ENCODE measurements around the gene RPL7L1. TPM values are rescaled to one million over a fixed set of nuclear protein-coding genes. Genes with fewer than 3 reads are reported as not detected.

RPL7L1 gene
- total and polyA plus RNA-seq, 2 of the 13 experiments (the other 11 are each of a cell fraction or from before 2014, with no cell fraction given): 51.6 to 179 TPM

DNA sequence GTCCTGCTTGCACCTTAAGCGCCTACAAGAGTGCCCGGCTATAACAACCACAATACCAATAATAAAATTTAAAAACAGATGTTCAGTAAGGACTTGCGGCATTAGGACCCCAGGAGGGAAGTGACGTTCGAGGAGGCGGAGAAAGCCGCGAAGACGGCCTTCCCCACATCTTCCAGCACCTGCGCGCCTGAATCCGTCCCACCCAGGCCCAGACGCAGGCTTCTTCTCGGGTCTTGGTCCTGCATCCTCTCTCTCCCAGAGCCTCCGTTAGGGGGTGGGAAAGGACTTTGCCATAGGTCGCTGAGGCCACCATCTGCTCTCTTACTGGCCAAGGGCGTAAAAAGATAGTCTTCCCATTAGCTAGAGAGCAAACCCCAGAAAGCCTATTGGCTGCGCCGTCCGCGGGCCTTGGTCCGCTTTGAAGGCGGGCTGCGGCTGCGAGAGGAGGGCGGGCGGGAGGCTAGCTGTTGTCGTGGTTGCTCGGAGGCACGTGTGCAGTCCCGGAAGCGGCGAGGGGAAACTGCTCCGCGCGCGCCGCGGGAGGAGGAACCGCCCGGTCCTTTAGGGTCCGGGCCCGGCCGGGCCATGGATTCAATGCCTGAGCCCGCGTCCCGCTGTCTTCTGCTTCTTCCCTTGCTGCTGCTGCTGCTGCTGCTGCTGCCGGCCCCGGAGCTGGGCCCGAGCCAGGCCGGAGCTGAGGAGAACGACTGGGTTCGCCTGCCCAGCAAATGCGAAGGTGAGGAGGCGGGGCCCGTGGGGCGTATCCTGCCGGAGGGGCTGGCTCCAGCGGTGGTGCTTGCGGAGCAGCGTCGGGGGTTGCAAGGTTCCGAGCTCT is 49.8 kb downstream of the RPL7L1 start, which contains the start of gene CNPY3 (continued):
- TF ChIP-seq PRDM15 (CRISPR knock-in tag; IDR thresholded peaks at IDR 0.05) (peak; percentile 36; the same call in 1 of the 2 replicates), MXI1 (IDR thresholded peaks at IDR 0.05; ENCODE audit: borderline replicate concordance, low read depth, low read length) (peak; percentile 99), KLF12 (CRISPR knock-in tag; IDR thresholded peaks at IDR 0.05; ENCODE audit: borderline replicate concordance) (peak; percentile 97), HOXA9 (CRISPR knock-in tag; IDR thresholded peaks at IDR 0.05; ENCODE audit: borderline replicate concordance) (peak; percentile 99), ZNF232 (CRISPR knock-in tag; IDR thresholded peaks at IDR 0.05; ENCODE audit: borderline replicate concordance) (peak; percentile 97), ZNF549 (CRISPR knock-in tag; IDR thresholded peaks at IDR 0.05) (no peak), HOXD1 (CRISPR knock-in tag; IDR thresholded peaks at IDR 0.05) (peak; percentile 82; the same call in 1 of the 2 replicates), NFYB (CRISPR knock-in tag; IDR thresholded peaks at IDR 0.05) (peak; percentile 99), ZFAT (CRISPR knock-in tag; conservative IDR thresholded peaks at IDR 0.05) (no peak), WIZ (CRISPR knock-in tag; IDR thresholded peaks at IDR 0.05) (peak; percentile 87; the same call in 1 of the 2 replicates), ZNF552 (CRISPR knock-in tag; IDR thresholded peaks at IDR 0.05; ENCODE audit: borderline replicate concordance) (peak; percentile 95), ZNF329 (CRISPR knock-in tag; IDR thresholded peaks at IDR 0.05; ENCODE audit: low read depth) (peak; percentile 91), SATB2 (CRISPR knock-in tag; IDR thresholded peaks at IDR 0.05) (peak; percentile 91), HNRNPLL (IDR thresholded peaks at IDR 0.05; ENCODE audit: low read depth, low read length, poor library complexity, severe bottlenecking) (peak; percentile 94), ATF7-NPFF (CRISPR knock-in tag; IDR thresholded peaks at IDR 0.05; ENCODE audit: low read depth) (peak; percentile 99), ZNF17 (CRISPR knock-in tag; IDR thresholded peaks at IDR 0.05) (no peak)
- TF ChIP-seq, protein P1, sequence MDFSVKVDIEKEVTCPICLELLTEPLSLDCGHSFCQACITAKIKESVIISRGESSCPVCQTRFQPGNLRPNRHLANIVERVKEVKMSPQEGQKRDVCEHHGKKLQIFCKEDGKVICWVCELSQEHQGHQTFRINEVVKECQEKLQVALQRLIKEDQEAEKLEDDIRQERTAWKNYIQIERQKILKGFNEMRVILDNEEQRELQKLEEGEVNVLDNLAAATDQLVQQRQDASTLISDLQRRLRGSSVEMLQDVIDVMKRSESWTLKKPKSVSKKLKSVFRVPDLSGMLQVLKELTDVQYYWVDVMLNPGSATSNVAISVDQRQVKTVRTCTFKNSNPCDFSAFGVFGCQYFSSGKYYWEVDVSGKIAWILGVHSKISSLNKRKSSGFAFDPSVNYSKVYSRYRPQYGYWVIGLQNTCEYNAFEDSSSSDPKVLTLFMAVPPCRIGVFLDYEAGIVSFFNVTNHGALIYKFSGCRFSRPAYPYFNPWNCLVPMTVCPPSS (IDR thresholded peaks at IDR 0.05): no peak
- TF ChIP-seq, protein P2, sequence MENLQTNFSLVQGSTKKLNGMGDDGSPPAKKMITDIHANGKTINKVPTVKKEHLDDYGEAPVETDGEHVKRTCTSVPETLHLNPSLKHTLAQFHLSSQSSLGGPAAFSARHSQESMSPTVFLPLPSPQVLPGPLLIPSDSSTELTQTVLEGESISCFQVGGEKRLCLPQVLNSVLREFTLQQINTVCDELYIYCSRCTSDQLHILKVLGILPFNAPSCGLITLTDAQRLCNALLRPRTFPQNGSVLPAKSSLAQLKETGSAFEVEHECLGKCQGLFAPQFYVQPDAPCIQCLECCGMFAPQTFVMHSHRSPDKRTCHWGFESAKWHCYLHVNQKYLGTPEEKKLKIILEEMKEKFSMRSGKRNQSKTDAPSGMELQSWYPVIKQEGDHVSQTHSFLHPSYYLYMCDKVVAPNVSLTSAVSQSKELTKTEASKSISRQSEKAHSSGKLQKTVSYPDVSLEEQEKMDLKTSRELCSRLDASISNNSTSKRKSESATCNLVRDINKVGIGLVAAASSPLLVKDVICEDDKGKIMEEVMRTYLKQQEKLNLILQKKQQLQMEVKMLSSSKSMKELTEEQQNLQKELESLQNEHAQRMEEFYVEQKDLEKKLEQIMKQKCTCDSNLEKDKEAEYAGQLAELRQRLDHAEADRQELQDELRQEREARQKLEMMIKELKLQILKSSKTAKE (CRISPR knock-in tag; IDR thresholded peaks at IDR 0.05; ENCODE audit: borderline replicate concordance): peak; percentile 95
- TF ChIP-seq, protein P3, sequence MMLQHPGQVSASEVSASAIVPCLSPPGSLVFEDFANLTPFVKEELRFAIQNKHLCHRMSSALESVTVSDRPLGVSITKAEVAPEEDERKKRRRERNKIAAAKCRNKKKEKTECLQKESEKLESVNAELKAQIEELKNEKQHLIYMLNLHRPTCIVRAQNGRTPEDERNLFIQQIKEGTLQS (CRISPR knock-in tag; IDR thresholded peaks at IDR 0.05): peak; percentile 65; the same call in 1 of the 2 replicates
- TF ChIP-seq, protein P4, sequence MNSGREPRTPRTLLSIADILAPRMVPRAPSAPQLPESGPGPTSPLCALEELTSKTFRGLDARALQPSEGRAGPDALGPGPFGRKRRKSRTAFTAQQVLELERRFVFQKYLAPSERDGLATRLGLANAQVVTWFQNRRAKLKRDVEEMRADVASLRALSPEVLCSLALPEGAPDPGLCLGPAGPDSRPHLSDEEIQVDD (CRISPR knock-in tag; IDR thresholded peaks at IDR 0.05; ENCODE audit: borderline replicate concordance): peak; percentile 85; the same call in 1 of the 2 replicates
